Natural killer cell treated with Interleukin-12 subunit alpha and Interleukin-12 subunit beta and Interleukin-15 and Interleukin-18, amount 100 ng/mL, for 72 hours (primary cell): Measurements from ENCODE around the gene PDE4B. TPM values are rescaled to one million over a fixed set of nuclear protein-coding genes. Genes with fewer than 3 reads are reported as not detected.

Experiments used
- ATAC-seq, 2 donors: fragments of 150-1000 bp; cut with Tn5 transposase in 1 of 2; sonication (Bioruptor Pico), chemical (Tn5 transposase) in 1 of 2; 2 replicates each; pipeline ENCODE4 v1.10.0; 2021
- DNase-seq: peaks from one replicate; pipeline ENCODE4 v3.0.0; 2022; ENCODE audit warnings: low spot score
- H3K27ac Mint-ChIP-seq, 2 donors: 1 replicate in 1 of 2; 2 replicates in 1 of 2; pipeline ENCODE4 v1.8.0; 2022; ENCODE audit warnings: mixed read lengths in 2 of 2, mild to moderate bottlenecking in 1 of 2, moderate library complexity in 1 of 2
- H3K27me3 Mint-ChIP-seq, 2 donors: 1 replicate in 1 of 2; 2 replicates in 1 of 2; pipeline ENCODE4 v1.8.0; 2022; ENCODE audit warnings: mixed read lengths in 2 of 2
- H3K36me3 Mint-ChIP-seq: one replicate; pipeline ENCODE4 v1.8.0; 2022; ENCODE audit warnings: mixed read lengths
- H3K4me1 Mint-ChIP-seq, 2 donors: 1 replicate in 1 of 2; 2 replicates in 1 of 2; pipeline ENCODE4 v1.8.0; 2022; ENCODE audit warnings: low read depth in 2 of 2, mixed read lengths in 2 of 2, mild to moderate bottlenecking in 1 of 2
- H3K4me3 Mint-ChIP-seq: one replicate; pipeline ENCODE4 v1.8.0; 2022; ENCODE audit warnings: mixed read lengths
- H3K9me3 Mint-ChIP-seq: 2 replicates; pipeline ENCODE4 v1.8.0; 2022; ENCODE audit warnings: mixed read lengths
- total RNA-seq, 2 donors: library from RNA; stranded (reverse); gene quantifications; one replicate each; pipeline ENCODE4 v1.2.3, GENCODE V29; 2022

Gene PDE4B
- total RNA-seq, 2 donors from 2014 or later: 83.8 to 136 TPM

GRCh38 chr1:66214901-66215300, 422.2 kb downstream of the PDE4B start:
- H3K27me3 Mint-ChIP-seq: peaks cover 4 to 11% of the 10 kb centered on the region in 2 donors
- H3K4me1 Mint-ChIP-seq: peaks cover 4 to 11% of the 10 kb centered on the region in 2 donors
- DNase-seq (no peak), ATAC-seq (peak in 1 of 2 donors; percentile 36)
- no peaks in the 10 kb centered on the region for H3K36me3 Mint-ChIP-seq
- no peak overlapping the region for H3K4me3 Mint-ChIP-seq
- H3K9me3 Mint-ChIP-seq: no peaks in the 10 kb centered on the region
- no peak overlapping the region for H3K27ac Mint-ChIP-seq

GRCh38 chr1:66217021-66217420, 424.3 kb downstream of the PDE4B start:
- Mint-ChIP-seq H3K27ac (no peak overlapping the region), H3K4me1 (peaks cover 4 to 11% of the 10 kb centered on the region in 2 donors), H3K9me3 (no peaks in the 10 kb centered on the region), H3K4me3 (no peak overlapping the region), H3K36me3 (no peaks in the 10 kb centered on the region), H3K27me3 (peaks cover 3 to 9% of the 10 kb centered on the region in 2 donors)
- ATAC-seq (no peak), DNase-seq (no peak)

- ATAC-seq (no peak), DNase-seq (no peak)
- Mint-ChIP-seq H3K27me3 (peaks cover 0 to 3% of the 10 kb centered on the region in 2 donors), H3K27ac (no peak overlapping the region), H3K36me3 (no peaks in the 10 kb centered on the region), H3K4me1 (peaks cover 4 to 11% of the 10 kb centered on the region in 2 donors), H3K9me3 (no peaks in the 10 kb centered on the region), H3K4me3 (no peak overlapping the region)
Measured at GRCh38 chr1:66217561-66217960, 424.9 kb downstream of the PDE4B start.

- H3K27ac Mint-ChIP-seq: no peak overlapping the region
Measured at GRCh38 chr1:66220477-66220876, 427.8 kb downstream of the PDE4B start.

GRCh38 chr1:66223681-66224080, 431.0 kb downstream of the PDE4B start:
- ATAC-seq (no peak), DNase-seq (no peak)
- H3K36me3 Mint-ChIP-seq: no peaks in the 10 kb centered on the region
- H3K9me3 Mint-ChIP-seq: no peaks in the 10 kb centered on the region
- no peaks in the 10 kb centered on the region for H3K4me1 Mint-ChIP-seq
- H3K27ac Mint-ChIP-seq: no peak overlapping the region
- no peak overlapping the region for H3K4me3 Mint-ChIP-seq
- peaks cover 16 to 21% of the 10 kb centered on the region in 2 donors for H3K27me3 Mint-ChIP-seq

More at GRCh38 chr1:66220477-66220876, 427.8 kb downstream of the PDE4B start:
- Mint-ChIP-seq H3K36me3 (no peaks in the 10 kb centered on the region), H3K27me3 (peaks cover 14 to 21% of the 10 kb centered on the region in 2 donors), H3K9me3 (no peaks in the 10 kb centered on the region), H3K4me1 (peaks cover 0 to 1% of the 10 kb centered on the region in 2 donors), H3K4me3 (no peak overlapping the region)
- no peak for DNase-seq
- no peak for ATAC-seq

GRCh38 chr1:66226985-66227384, 434.3 kb downstream of the PDE4B start:
- Mint-ChIP-seq H3K9me3 (no peaks in the 10 kb centered on the region), H3K4me3 (no peak overlapping the region), H3K4me1 (peaks cover 4 to 6% of the 10 kb centered on the region in 2 donors), H3K36me3 (no peaks in the 10 kb centered on the region), H3K27me3 (peaks cover 19 to 21% of the 10 kb centered on the region in 2 donors), H3K27ac (no peak overlapping the region)
- DNase-seq (no peak), ATAC-seq (no peak)

- H3K27ac Mint-ChIP-seq: no peak overlapping the region
- no peaks in the 10 kb centered on the region for H3K9me3 Mint-ChIP-seq
- no peaks in the 10 kb centered on the region for H3K36me3 Mint-ChIP-seq
- DNase-seq (no peak), ATAC-seq (no peak)
- peaks cover 4 to 6% of the 10 kb centered on the region in 2 donors for H3K4me1 Mint-ChIP-seq
- H3K4me3 Mint-ChIP-seq: no peak overlapping the region
- peaks cover 19 to 21% of the 10 kb centered on the region in 2 donors for H3K27me3 Mint-ChIP-seq
Measured at GRCh38 chr1:66227966-66228365, 435.3 kb downstream of the PDE4B start.

- peaks cover 7 to 11% of the 10 kb centered on the region in 2 donors for H3K27me3 Mint-ChIP-seq
- no peak overlapping the region for H3K4me3 Mint-ChIP-seq
- peaks cover 4 to 6% of the 10 kb centered on the region in 2 donors for H3K4me1 Mint-ChIP-seq
- H3K27ac Mint-ChIP-seq: peak overlapping the region in 1 of 2 donors; percentile 53
- H3K36me3 Mint-ChIP-seq: no peaks in the 10 kb centered on the region
- DNase-seq: no peak
- H3K9me3 Mint-ChIP-seq: no peaks in the 10 kb centered on the region
- peak; percentile 70 to 89 for ATAC-seq
Measured at GRCh38 chr1:66231217-66231616, 438.5 kb downstream of the PDE4B start.

- peak overlapping the region in 1 of 2 donors; percentile 53 for H3K27ac Mint-ChIP-seq
- H3K27me3 Mint-ChIP-seq: peaks cover 11 to 18% of the 10 kb centered on the region in 2 donors
- peaks cover 4 to 6% of the 10 kb centered on the region in 2 donors for H3K4me1 Mint-ChIP-seq
- DNase-seq (no peak), ATAC-seq (no peak)
- no peaks in the 10 kb centered on the region for H3K9me3 Mint-ChIP-seq
- no peaks in the 10 kb centered on the region for H3K36me3 Mint-ChIP-seq
- H3K4me3 Mint-ChIP-seq: no peak overlapping the region
Measured at GRCh38 chr1:66231681-66232463, 439.2 kb downstream of the PDE4B start.

GRCh38 chr1:66237042-66237441, 444.3 kb downstream of the PDE4B start:
- H3K4me1 Mint-ChIP-seq: no peaks in the 10 kb centered on the region
- no peak for DNase-seq
- H3K9me3 Mint-ChIP-seq: no peaks in the 10 kb centered on the region
- H3K27ac Mint-ChIP-seq: no peak overlapping the region
- H3K27me3 Mint-ChIP-seq: peaks cover 18 to 32% of the 10 kb centered on the region in 2 donors
- no peaks in the 10 kb centered on the region for H3K36me3 Mint-ChIP-seq
- no peak overlapping the region for H3K4me3 Mint-ChIP-seq
- ATAC-seq: no peak

- no peak overlapping the region for H3K27ac Mint-ChIP-seq
- DNase-seq: no peak
- no peak for ATAC-seq
- no peaks in the 10 kb centered on the region for H3K9me3 Mint-ChIP-seq
- H3K27me3 Mint-ChIP-seq: peaks cover 18 to 32% of the 10 kb centered on the region in 2 donors
- H3K4me1 Mint-ChIP-seq: no peaks in the 10 kb centered on the region
- no peak overlapping the region for H3K4me3 Mint-ChIP-seq
- no peaks in the 10 kb centered on the region for H3K36me3 Mint-ChIP-seq
Measured at GRCh38 chr1:66237722-66238479, 445.2 kb downstream of the PDE4B start.

- Mint-ChIP-seq H3K9me3 (no peaks in the 10 kb centered on the region), H3K27me3 (peaks cover 15 to 26% of the 10 kb centered on the region in 2 donors), H3K4me1 (no peaks in the 10 kb centered on the region), H3K36me3 (no peaks in the 10 kb centered on the region), H3K4me3 (no peak overlapping the region), H3K27ac (no peak overlapping the region)
- no peak for ATAC-seq
- DNase-seq: no peak
Measured at GRCh38 chr1:66239834-66240233, 447.1 kb downstream of the PDE4B start.

GRCh38 chr1:66240491-66241484, 448.1 kb downstream of the PDE4B start:
- DNase-seq: no peak
- Mint-ChIP-seq H3K36me3 (no peaks in the 10 kb centered on the region), H3K4me1 (peaks cover 0 to 6% of the 10 kb centered on the region in 2 donors), H3K9me3 (no peaks in the 10 kb centered on the region), H3K27ac (no peak overlapping the region), H3K27me3 (peaks cover 17 to 22% of the 10 kb centered on the region in 2 donors), H3K4me3 (no peak overlapping the region)
- ATAC-seq: no peak
